GM12801 (cell line): ENCODE results near the gene CANT1.

Experiments used
- CTCF ChIP-seq: IDR thresholded peaks from one replicate; pipeline ENCODE4 v1.5.1; 2011; ENCODE audit warnings: control low read depth; ENCODE audit not compliant: insufficient read length; ENCODE audit errors: extremely low read depth

CANT1 gene

GRCh38 chr17:78966123-78966813, 43.3 kb downstream of the CANT1 start:
- no peak for TF ChIP-seq CTCF

GRCh38 chr17:78965491-78965924, 44.1 kb downstream of the CANT1 start:
- TF ChIP-seq CTCF = no peak

- no peak for TF ChIP-seq CTCF
These were observed 46.2 kb downstream of the CANT1 start for GRCh38 chr17:78963378-78963777.

- TF ChIP-seq CTCF = no peak
These were observed 47.1 kb downstream of the CANT1 start for GRCh38 chr17:78962345-78962983.

GRCh38 chr17:78961571-78961970, 48.0 kb downstream of the CANT1 start:
- TF ChIP-seq CTCF = no peak

GRCh38 chr17:78960928-78961327, 48.6 kb downstream of the CANT1 start:
- TF ChIP-seq CTCF = no peak

- TF ChIP-seq CTCF = no peak
These were observed 49.8 kb downstream of the CANT1 start for GRCh38 chr17:78959803-78960202.
